Smooth muscle cell (in vitro differentiated cells): ENCODE data around the gene SV2C. TPM values are rescaled to one million over a fixed set of nuclear protein-coding genes. Genes with fewer than 3 reads are reported as not detected.

Source experiments
- DNase-seq: peaks from one replicate; lab custom pipeline; 2025; ENCODE audit not compliant: unreplicated experiment; lab: John Stamatoyannopoulos, UW
- H2AFZ ChIP-seq: fragments of 200-600 bp; sonication (generic); 2 replicates; pipeline ENCODE4 v1.6.0; 2016; ENCODE audit warnings: antibody characterized with exemption, low read depth, mild to moderate bottlenecking
- H3F3A ChIP-seq: fragments of 200-600 bp; sonication (generic); 2 replicates; pipeline ENCODE4 v1.6.0; 2017; ENCODE audit warnings: antibody characterized with exemption, low read depth
- H3K27ac ChIP-seq: fragments of 200-600 bp; sonication (generic); 2 replicates; pipeline ENCODE4 v1.5.1; 2016; ENCODE audit warnings: low read depth, mild to moderate bottlenecking
- H3K27me3 ChIP-seq: fragments of 200-600 bp; sonication (generic); 2 replicates; pipeline ENCODE4 v1.6.1; 2016; ENCODE audit warnings: low read depth, mild to moderate bottlenecking
- H3K36me3 ChIP-seq: fragments of 200-600 bp; sonication (generic); 2 replicates; pipeline ENCODE4 v1.5.1; 2016; ENCODE audit warnings: low read depth
- H3K4me1 ChIP-seq: fragments of 200-600 bp; sonication (generic); 2 replicates; pipeline ENCODE4 v1.5.1; 2016; ENCODE audit warnings: low read depth
- H3K4me2 ChIP-seq: fragments of 200-600 bp; sonication (generic); 2 replicates; pipeline ENCODE4 v1.6.0; 2016; ENCODE audit warnings: mild to moderate bottlenecking
- H3K4me3 ChIP-seq: fragments of 200-600 bp; sonication (generic); 2 replicates; pipeline ENCODE4 v1.5.1; 2016; ENCODE audit warnings: mild to moderate bottlenecking
- H3K79me2 ChIP-seq: fragments of 200-600 bp; sonication (generic); 2 replicates; pipeline ENCODE4 v1.6.0; 2016; ENCODE audit warnings: low read depth, mild to moderate bottlenecking
- H3K9ac ChIP-seq: fragments of 200-600 bp; sonication (generic); 2 replicates; pipeline ENCODE4 v1.6.0; 2016; ENCODE audit warnings: low read depth
- H3K9me3 ChIP-seq: fragments of 200-600 bp; sonication (generic); replicated peaks from 2 replicates; pipeline ENCODE4 v1.5.1; 2016; ENCODE audit warnings: low read depth
- H4K20me1 ChIP-seq: fragments of 200-600 bp; sonication (generic); 2 replicates; pipeline ENCODE4 v1.6.0; 2016; ENCODE audit warnings: low read depth
- WGBS: methylation state at CpG from one replicate; pipeline ENCODE4 v1.1.7; 2016; ENCODE audit warnings: low lambda C conversion rate; 5-methylcytosine and 5-hydroxymethylcytosine counted together
- polyA plus RNA-seq: library from polyadenylated mRNA; unstranded; fragments of >200 nt; fragmentation: Nextera tagmentation; extraction: Ambion mirVana; gene quantifications from 2 replicates; pipeline ENCODE4 v1.2.1, GENCODE V29; 2016
- total RNA-seq: library from RNA; depleted of rRNA; stranded (reverse); fragments of >200 nt; gene quantifications from 2 replicates; pipeline ENCODE4 v1.2.3, GENCODE V29; 2014
- TF ChIP-seq, protein P1 (sequence below): fragments of 200-600 bp; sonication (generic); IDR thresholded peaks from 2 replicates; pipeline ENCODE4 v1.5.1; 2017; ENCODE audit warnings: borderline replicate concordance, mild to moderate bottlenecking, antibody characterized with exemption; ENCODE audit not compliant: insufficient read depth, poor library complexity, severe bottlenecking

SV2C gene
- total and polyA plus RNA-seq, 2 experiments from 2014 or later, result not detected

DNA sequence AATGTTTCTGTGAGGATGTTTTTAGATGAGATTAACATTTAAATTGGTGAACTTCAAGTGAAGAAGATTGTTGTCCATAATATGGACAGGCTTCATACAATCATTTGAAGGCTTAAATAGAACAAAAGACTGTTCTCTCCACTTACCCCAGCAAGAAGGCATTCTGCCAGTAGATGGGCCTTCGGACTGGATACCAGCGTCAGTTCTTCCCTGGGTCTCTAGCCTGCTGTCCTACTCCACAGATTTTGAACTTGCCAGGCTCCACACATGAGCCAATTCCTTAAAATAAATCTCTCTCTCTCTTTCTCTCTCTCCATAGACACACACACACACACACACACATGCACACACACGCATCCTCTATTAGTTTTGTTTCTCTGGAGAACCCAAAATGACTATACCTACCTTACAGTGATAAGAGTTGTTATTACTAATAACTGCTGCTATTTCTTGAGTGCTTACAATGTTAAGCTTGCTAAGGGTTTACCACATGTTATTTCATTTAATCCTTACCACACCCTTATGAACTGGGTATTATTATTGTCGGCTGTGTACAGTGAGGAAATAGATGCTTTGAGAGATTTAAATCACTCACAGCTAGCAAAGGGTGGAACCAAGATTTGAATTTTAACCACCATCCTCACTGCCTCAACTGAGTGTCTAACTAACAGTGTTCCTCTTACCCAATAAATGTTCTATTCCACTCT lies 300.1 kb downstream of the SV2C start:
- Histone ChIP-seq H3K4me1 (peaks cover under 1% of the 10 kb centered on the region), H4K20me1 (no peaks in the 10 kb centered on the region), H3K27me3 (no peaks in the 10 kb centered on the region), H3K4me3 (no peak overlapping the region), H2AFZ (no peak overlapping the region), H3F3A (no peaks in the 10 kb centered on the region), H3K4me2 (no peak overlapping the region), H3K27ac (no peak overlapping the region), H3K9me3 (no peaks in the 10 kb centered on the region), H3K79me2 (no peaks in the 10 kb centered on the region), H3K36me3 (no peaks in the 10 kb centered on the region), H3K9ac (no peak overlapping the region)
- WGBS, result 87% methylated on average over 4 of the region's 4 CpGs
- no peak for DNase-seq
- TF ChIP-seq, protein P1, sequence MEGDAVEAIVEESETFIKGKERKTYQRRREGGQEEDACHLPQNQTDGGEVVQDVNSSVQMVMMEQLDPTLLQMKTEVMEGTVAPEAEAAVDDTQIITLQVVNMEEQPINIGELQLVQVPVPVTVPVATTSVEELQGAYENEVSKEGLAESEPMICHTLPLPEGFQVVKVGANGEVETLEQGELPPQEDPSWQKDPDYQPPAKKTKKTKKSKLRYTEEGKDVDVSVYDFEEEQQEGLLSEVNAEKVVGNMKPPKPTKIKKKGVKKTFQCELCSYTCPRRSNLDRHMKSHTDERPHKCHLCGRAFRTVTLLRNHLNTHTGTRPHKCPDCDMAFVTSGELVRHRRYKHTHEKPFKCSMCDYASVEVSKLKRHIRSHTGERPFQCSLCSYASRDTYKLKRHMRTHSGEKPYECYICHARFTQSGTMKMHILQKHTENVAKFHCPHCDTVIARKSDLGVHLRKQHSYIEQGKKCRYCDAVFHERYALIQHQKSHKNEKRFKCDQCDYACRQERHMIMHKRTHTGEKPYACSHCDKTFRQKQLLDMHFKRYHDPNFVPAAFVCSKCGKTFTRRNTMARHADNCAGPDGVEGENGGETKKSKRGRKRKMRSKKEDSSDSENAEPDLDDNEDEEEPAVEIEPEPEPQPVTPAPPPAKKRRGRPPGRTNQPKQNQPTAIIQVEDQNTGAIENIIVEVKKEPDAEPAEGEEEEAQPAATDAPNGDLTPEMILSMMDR, result no peak

DNA sequence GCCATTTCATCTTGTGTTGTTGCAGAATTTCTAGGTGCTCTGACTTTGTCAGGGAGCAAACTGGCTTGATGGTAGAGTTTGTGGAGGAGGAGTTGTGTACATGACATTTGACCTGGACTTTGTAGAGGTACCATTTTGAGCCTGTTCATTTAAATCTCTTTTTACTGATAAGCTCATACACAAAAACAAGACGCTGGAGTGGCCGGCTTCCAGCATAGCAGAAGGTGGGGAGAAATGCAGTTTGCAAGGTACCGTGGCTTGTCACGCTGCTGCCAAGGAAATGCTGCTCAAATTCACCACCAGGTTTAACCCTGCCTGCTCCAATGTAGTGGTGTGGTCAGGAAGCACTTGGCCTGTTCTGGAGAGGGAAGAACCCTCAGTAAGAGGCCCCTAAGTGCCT lies 301.0 kb downstream of the SV2C start:
- Histone ChIP-seq H3K9ac (no peak overlapping the region), H3F3A (no peaks in the 10 kb centered on the region), H3K4me1 (peaks cover 6% of the 10 kb centered on the region), H3K4me2 (no peak overlapping the region), H3K27me3 (no peaks in the 10 kb centered on the region), H3K4me3 (no peak overlapping the region), H3K79me2 (no peaks in the 10 kb centered on the region), H3K36me3 (no peaks in the 10 kb centered on the region), H3K9me3 (no peaks in the 10 kb centered on the region), H4K20me1 (no peaks in the 10 kb centered on the region), H2AFZ (no peak overlapping the region), H3K27ac (no peak overlapping the region)
- TF ChIP-seq, protein P1, result no peak
- DNase-seq, result no peak
- WGBS, result 67% methylated on average over 4 of the region's 4 CpGs

DNA sequence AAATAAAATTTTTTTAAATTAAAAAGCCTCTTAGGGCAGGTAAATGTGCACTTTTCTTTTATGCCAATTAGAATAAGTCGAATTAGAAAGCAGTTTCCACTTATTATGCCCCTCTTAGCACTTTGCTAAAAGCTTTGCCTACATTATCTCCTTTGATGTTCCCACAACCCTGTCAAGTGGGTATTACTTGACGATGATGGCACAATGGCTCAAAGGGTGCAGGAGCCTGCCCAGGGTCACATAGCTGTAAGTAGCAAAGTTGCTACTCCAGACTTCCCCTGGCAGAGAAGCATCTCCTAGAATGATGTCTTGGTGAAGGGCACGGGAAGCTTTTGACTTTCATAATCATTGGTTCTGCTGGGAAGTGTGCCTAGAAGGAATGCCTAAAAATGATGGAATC lies 301.5 kb downstream of the SV2C start:
- WGBS, result 87% methylated on average over 3 of the region's 3 CpGs
- Histone ChIP-seq H3K4me2 (no peak overlapping the region), H3K9ac (no peak overlapping the region), H3K36me3 (no peaks in the 10 kb centered on the region), H3F3A (no peaks in the 10 kb centered on the region), H3K4me1 (peaks cover 6% of the 10 kb centered on the region), H4K20me1 (no peaks in the 10 kb centered on the region), H3K79me2 (no peaks in the 10 kb centered on the region), H3K27ac (no peak overlapping the region), H3K27me3 (no peaks in the 10 kb centered on the region), H3K4me3 (no peak overlapping the region), H2AFZ (no peak overlapping the region), H3K9me3 (no peaks in the 10 kb centered on the region)
- TF ChIP-seq, protein P1, result no peak
- no peak for DNase-seq

DNA sequence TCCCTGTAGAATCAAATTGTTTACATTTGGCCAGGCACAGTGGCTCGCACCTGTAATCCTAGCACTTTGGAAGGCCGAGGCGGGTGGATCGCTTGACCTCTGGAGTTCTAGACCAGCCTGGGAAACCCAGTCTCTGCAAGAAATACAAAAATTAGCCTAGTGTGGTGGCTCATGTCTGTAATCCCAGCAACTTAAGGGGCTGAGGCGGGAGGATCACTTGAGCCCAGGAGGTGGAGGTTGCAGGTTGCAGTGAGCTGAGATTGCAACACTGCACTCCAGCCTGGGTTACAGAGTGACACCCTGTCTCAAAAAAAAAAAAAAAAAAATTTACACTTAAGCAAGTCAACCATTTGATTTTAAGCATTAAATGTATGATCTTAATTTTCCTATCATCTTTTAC lies 302.4 kb downstream of the SV2C start:
- WGBS, result 99% methylated on average over 5 of the region's 5 CpGs
- no peak overlapping the region for H2AFZ ChIP-seq

More for the DNA sequence above, 302.4 kb downstream of the SV2C start:
- H3K9ac ChIP-seq, result no peak overlapping the region
- TF ChIP-seq, protein P1, result no peak
- no peaks in the 10 kb centered on the region for H4K20me1 ChIP-seq
- no peak overlapping the region for H3K27ac ChIP-seq
- no peaks in the 10 kb centered on the region for H3K79me2 ChIP-seq
- H3K4me3 ChIP-seq, result no peak overlapping the region
- H3K4me2 ChIP-seq, result no peak overlapping the region
- DNase-seq, result no peak
- peaks cover 7% of the 10 kb centered on the region for H3K4me1 ChIP-seq
- H3F3A ChIP-seq, result no peaks in the 10 kb centered on the region
- no peaks in the 10 kb centered on the region for H3K27me3 ChIP-seq
- no peaks in the 10 kb centered on the region for H3K9me3 ChIP-seq
- H3K36me3 ChIP-seq, result no peaks in the 10 kb centered on the region
